NCI-H2081 treated with DMSO at 0.1 percent for 48 hours (cell line): ENCODE results near the gene C3orf22.

Experiments
- DNase-seq: peaks from one replicate; lab custom pipeline; 2025; lab: John Stamatoyannopoulos, UW

C3orf22 gene

DNA sequence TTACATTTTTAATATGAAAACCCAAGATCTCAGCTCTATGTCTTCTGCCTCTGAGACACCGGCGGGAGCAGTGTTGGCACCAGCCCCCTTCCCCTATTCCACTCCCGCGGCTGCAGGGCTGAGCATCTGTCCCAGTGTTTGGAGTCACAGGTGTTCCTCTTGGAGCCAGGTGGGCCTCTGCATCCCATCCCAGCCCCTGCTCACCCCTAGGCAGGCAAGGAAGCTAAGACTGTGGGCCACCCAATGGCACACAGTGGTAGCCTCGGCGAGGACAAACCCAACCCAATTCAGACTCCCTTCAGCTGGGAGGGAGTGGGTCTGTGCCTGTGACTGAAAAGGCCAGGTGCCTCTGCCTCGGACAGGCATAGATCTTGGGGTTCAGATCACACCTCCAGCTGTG lies 31.7 kb downstream of the C3orf22 start:
- no peak for DNase-seq

DNA sequence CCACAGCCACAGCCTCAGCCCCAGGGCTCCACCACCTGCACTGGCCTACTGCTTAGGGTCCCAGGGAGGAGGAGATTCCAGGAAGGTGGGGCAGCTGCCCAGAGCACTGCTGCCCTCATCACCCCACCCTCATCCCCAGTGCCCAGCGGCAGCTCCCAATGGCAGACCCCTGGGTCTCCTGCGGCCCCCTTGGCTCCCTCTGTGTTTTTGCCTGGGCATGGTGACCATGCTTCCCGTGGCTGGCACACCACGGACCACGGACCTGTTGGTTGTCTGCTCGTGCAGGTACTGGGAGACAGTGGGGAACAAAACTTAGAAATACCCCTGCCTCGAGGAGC lies 32.1 kb downstream of the C3orf22 start:
- no peak for DNase-seq

DNA sequence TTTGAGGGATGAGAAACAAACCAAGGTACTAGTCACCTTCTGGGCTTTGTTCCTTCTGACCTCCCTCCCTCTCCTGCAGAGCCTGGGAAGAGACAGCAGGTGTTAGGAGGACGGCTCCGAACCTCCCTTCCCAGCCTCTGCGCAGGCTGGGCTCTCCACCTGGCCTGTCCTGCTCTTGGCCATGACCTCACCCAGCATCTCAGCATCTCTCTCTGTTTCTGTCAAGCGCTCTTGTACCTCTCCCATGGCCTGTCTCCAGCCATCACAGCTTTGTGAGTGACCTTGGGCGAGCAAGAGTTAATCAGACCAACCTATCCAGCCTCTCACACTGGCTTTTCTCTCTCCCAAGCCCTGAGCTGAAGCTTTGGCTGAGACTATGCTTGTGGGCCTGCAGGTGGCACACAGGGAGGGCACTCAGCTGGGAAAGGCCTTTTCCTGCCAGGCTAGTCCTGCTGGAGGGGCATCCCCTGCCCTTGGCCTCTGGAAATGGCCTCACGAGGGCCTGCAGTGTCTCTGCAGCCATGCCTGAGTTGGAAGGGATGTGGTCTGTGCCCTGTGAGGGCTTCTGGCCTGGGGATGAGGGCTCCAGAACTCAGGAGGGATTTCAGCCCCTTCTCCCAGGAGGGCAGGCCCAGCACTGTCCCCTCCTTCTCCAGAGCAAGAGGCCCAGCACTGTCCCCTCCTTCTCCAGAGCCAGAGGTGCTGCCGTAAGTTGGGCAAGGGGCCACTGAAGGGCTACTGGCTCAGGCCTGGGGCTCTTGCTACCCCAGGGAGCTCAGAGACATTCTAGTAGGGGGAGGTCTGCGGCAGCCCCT lies 32.7 kb downstream of the C3orf22 start:
- DNase-seq, result no peak

DNA sequence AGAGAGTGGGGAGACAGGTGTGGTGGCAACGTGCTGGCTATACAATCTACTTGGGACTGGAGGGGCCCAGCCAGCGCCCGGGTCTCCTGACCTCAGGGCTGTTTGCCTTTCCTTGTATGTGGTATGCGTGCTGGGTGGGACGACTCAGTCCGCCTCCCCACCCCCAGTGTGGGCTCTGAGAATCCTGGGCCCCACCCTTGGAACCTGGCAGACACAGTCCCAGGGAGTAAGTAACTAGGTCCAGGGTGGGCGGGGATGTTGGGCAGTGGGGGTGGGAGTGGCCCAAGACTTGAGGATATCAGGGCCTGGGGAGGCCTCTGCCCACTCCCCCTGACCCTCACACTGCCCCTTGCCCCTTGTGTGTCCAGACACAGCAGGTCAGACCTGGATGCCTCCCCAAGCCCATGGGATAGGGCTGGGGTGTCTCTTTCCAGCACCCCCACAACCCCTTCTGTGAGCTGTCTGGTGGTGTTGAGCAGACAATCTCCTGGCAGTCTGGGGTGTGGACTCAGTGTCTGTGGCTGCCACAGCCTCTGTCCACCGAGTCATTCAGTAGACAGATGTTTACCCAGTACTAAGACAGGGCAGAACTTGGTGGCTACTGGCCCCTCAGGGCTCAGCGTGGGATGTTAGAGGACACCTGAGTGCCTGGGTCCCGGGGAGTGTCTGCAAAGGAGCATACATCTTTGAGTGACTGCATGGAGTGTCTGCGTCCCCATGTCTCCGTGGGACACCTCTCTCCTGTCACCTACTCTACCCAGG lies 33.5 kb downstream of the C3orf22 start:
- DNase-seq, result no peak

GRCh38 chr3:126524429-126524988 lies 34.2 kb downstream of the C3orf22 start:
- DNase-seq, result no peak

GRCh38 chr3:126523745-126524428 lies 34.8 kb downstream of the C3orf22 start, which contains the start of gene CHST13:
TSS of gene CHST13 (plus strand) at chr3:126524155. CDS start at chr3:126524333, 178 bp downstream.
- no peak for DNase-seq

DNA sequence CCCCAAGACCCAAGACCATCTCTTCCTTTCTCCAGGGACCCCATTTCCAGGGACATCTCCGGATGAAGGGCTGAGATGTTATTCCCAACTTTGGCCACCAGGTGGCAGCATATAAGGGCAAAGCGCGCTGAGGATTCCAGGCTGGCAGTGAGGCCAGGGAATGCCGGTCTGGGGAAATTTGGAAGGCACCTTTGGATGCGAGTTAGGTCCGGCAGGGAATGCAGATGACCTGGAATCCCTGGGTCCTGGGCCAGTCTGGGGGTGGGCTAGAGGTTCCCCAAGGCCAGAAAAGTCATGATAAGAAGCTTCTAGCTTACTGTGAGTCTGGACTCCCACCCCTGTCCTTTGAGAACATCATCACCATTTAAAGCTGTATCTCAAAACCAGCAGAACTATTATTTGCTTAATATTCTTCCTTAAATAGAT lies 36.4 kb downstream of the C3orf22 start:
- no peak for DNase-seq

DNA sequence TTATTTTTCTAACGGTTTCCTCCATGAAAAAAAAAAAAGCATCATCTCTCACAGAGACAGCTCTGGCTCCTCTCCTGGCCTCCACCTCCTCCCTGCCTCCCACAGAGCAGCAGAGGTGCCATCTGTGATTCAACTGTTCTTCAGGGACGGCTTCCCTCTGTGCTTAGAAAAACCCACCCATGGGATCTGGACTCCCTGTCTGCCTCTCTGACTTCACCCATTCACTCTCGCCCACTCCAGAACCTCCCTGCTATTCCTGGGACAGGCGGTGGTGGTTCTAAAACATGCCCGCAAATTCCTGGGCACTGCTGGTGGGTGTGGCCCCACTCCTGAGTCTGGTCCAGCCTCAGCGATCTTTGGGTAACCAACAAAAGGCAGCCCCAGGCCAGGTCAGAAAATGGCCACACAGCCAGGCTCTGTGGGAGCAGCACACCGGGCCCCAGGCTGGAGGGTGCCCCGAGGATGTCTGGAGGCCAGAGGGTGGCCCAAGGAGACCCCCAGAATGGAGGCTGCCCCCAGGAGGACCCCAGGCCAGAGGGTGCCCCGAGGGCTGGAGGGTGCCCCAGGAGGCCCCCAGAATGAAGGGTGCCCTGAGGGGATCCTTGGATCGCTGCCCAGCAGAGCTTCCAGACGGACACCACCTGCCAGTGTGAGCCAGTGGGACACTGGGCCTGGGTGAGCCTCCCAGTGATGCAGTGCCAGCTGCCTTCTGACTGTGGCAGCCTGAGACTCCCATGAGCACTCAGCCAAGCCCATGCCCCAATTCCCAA lies 37.4 kb downstream of the C3orf22 start:
- DNase-seq, result no peak

GRCh38 chr3:126519506-126520455 lies 39.0 kb downstream of the C3orf22 start:
- DNase-seq, result no peak

GRCh38 chr3:126518779-126519177 lies 40.0 kb downstream of the C3orf22 start:
- no peak for DNase-seq

DNA sequence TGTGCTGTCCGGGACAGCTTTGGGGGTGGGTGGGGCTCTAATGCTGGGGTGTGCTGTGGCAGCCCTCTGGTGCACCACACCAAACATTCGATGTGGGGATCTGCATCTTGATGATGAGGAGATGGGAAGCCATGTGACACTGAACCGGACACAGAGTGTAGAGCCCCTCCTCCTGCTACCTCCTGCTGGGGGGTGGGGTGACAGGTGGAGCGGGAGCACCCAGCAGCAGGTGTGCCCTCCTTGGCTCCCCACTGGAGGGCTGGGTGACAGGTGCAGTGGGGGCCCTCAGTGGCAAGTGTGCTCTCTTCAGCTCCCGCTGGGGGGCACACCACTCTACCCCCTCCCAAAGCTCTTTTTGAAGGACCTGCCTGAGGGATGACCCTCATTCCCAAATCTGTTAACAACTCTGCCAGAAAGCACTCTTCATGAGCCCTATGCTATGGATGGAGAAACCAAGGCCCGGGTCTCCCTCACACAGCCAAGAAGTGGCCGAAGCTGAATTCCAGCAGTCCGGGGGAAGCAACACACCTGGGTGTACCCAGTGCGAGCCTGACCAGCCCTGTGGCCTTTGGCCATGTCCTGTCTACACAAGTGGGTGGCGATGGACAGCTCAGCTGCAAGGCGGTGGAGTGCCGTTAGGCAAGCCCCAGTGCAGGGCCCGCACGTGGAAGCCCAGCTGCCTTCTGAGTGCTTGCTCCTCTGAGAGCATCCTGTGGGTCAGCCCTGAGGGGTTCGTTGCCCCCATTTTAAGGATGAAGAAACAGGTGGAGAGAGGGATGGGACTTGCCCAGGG lies 40.5 kb downstream of the C3orf22 start:
- no peak for DNase-seq

- DNase-seq, result no peak
These were observed 41.3 kb downstream of the C3orf22 start, which contains the start of gene UROC1 for GRCh38 chr3:126517291-126517951. TSS of gene UROC1 (minus strand) at chr3:126517773. CDS start at chr3:126517719, 54 bp downstream.

DNA sequence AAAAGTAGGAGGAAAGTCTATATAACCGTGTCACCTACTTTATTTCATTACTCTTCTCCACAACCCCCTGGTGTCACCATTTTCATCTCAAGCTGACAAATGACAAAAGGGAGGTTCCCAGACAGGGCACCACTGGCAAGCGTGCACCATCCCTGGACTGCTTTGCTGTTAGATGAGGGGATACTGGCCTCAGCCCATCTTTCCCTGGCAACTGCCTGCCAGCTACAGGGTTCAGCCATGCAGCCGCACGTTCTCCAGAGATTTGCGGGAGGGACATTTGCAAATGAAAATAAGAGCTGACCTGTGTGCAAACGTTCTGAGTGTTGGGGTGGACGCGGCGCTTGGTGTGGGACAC lies 41.8 kb downstream of the C3orf22 start:
- DNase-seq, result no peak

- no peak for DNase-seq
These were observed 42.4 kb downstream of the C3orf22 start for GRCh38 chr3:126516152-126516935.

DNA sequence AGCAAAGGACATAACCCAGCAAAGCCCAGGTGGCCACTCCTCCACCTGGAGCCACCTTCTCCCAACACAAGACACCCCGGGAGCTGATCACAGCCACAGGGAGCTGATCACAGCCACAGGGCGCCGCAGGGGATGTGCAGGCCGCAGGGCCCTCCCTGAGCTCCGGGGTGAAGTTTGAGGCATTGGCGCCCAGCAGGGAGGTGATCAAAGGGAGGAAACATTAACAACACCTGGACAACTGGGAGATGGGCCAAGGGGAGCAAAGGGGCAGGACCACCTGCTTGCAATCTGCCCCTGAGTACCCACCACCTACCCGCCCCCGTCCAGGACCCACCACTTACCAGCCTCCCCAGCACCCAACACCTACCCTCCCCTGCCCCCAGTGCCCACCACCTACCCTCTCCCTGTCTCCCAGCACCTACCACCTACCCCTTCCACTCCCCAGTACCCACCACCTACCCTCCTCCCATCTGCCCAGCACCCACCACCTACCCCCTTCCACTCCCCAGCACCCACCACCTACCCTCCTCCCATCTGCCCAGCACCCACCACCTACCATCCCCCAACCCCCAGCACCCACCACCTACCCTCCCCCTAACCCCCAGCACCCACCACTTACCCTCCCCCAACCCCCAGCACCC lies 43.5 kb downstream of the C3orf22 start:
- DNase-seq, result no peak

GRCh38 chr3:126514161-126514560 lies 44.6 kb downstream of the C3orf22 start:
- no peak for DNase-seq

GRCh38 chr3:126512916-126513650 lies 45.6 kb downstream of the C3orf22 start:
- no peak for DNase-seq
